NT2/D1 (cell line): ENCODE measurements around the gene REPS2.

Experiments
- SUZ12 ChIP-seq: IDR thresholded peaks from 2 replicates; pipeline ENCODE4 v1.6.1; 2011; ENCODE audit not compliant: insufficient read length, insufficient read depth; ENCODE audit errors: extremely low read depth
- YY1 ChIP-seq: IDR thresholded peaks from 2 replicates; pipeline ENCODE4 v1.6.1; 2011; ENCODE audit not compliant: insufficient read length, insufficient read depth
- ZNF274 ChIP-seq: IDR thresholded peaks from 2 replicates; pipeline ENCODE4 v1.6.1; 2011; ENCODE audit warnings: mild to moderate bottlenecking, low read depth, low read length

DNA sequence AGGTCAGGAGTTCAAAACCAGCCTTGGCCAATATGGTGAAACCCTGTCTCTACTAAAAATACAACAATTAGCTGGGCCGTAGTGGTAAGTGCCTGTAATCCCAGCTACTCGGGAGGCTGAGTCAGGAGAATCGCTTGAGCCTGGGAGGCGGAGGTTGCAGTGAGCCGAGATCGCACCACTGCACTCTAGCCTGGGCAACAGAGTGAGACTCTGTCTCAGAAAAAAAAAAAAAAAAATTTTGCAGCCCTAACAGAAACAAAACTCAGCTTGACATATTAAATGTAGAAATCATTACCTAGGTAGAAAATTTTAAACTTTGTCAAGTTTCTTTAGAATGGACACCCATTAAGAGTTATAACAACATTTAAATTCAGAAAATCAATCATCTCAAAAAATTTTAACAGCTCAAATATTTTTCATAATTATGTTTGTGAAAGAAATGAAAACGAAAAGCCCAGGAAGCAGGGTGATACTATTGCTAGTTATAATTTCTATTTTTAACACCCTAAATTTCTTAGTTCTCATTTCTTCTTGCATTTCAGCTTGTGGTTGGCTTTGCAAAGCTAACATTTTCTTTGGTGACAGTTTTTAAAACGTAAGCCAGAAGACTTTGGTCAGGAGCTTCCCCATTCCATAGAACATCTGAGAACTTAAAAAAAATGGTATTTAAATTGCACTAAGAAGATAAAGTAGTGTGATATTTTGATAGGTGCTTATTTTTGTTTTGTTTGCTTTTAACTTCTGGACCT is 43.0 kb upstream of the REPS2 start:
- no peak for TF ChIP-seq ZNF274
- TF ChIP-seq YY1, result no peak
- TF ChIP-seq SUZ12, result no peak
